NCI-H524 (cell line): Measurements from ENCODE around the gene CELSR2.

Experiments
- DNase-seq, 2 experiments: peaks; one replicate each; lab custom pipeline; 2025; lab: John Stamatoyannopoulos, UW

The CELSR2 gene

DNA sequence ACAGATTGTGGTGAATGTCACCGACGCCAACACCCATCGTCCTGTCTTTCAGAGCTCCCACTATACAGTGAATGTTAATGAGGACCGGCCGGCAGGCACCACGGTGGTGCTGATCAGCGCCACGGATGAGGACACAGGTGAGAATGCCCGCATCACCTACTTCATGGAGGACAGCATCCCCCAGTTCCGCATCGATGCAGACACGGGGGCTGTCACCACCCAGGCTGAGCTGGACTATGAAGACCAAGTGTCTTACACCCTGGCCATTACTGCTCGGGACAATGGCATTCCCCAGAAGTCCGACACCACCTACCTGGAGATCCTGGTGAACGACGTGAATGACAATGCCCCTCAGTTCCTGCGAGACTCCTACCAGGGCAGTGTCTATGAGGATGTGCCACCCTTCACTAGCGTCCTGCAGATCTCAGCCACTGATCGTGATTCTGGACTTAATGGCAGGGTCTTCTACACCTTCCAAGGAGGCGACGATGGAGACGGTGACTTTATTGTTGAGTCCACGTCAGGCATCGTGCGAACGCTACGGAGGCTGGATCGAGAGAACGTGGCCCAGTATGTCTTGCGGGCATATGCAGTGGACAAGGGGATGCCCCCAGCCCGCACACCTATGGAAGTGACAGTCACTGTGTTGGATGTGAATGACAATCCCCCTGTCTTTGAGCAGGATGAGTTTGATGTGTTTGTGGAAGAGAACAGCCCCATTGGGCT is 3.0 kb downstream of the CELSR2 start:
- no peak for DNase-seq

- DNase-seq: peak in 1 of 2 experiments; percentile 23
Observed at GRCh38 chr1:109252893-109253802, 3.8 kb downstream of the CELSR2 start.

DNA sequence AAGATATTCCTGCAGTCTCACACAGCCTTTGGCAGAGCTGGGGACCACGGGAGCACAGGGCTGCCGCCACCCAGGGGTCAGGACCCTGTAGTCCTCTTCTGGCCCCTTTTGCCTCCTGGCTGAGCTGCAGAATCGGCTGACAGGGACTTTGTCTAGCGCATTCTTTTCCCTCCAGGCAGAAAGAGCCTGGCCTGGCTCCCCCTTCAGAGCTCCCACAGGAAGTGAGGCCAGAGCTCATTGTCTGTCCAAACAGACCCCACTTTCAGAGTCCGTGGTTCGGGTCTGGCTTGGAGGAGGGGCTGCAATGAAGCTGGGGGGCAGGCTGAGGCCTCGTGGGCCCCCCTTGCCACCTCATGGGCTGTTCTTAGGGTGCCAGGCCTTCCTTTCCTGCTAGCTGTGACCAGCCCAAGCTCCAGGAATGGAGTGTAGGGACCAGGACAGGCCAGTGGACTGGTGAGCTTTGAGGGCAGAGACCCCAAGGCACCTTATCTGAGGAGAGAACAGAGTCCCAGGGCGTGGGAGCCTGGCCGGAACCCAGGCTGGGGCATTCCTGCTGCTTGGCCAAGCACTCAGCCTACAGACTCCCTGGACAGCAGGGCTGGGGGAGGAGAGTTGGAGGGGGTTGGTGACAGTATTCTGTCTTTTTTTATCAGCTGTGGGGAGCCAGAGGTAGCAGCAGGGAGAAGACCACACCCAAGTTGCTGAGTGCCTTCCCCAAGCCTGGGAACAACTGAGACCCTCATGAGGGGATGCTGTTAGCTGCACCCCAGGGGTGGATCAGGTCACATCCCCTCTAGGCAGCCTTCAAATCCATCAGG is 4.7 kb downstream of the CELSR2 start:
- peak in 1 of 2 experiments; percentile 42 for DNase-seq

DNA sequence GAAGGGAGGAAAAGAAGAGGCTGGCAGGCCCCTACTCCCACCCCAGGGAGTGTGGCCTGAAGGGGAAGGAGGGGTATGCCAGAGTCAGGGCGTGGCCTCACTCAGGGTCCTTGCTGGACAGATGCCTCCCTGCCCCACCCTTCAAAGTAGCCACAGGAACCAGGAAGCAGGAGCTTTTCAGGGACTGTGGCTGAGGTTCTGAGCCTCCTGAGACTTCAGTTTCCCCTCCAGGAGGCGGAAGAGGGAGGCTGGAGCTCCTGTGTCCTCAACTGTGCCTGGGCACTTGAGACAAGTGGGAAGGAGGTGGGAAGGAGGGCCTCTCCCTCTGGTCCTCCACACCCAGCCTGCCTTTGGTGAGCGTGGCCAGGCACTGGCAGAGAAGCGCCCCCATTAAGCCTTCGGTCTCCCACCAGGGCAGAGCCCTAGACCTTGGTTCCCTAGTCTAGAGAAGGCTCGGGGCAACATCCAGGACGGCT is 5.3 kb downstream of the CELSR2 start:
- peak; percentile 36 to 59 for DNase-seq

GRCh38 chr1:109255097-109255651 is 5.8 kb downstream of the CELSR2 start:
- DNase-seq: peak; percentile 75 to 87

- peak; percentile 82 to 89 for DNase-seq
Observed at GRCh38 chr1:109255678-109256077, 6.3 kb downstream of the CELSR2 start.

GRCh38 chr1:109256085-109256484 is 6.7 kb downstream of the CELSR2 start:
- DNase-seq: peak in 1 of 2 experiments; percentile 62

DNA sequence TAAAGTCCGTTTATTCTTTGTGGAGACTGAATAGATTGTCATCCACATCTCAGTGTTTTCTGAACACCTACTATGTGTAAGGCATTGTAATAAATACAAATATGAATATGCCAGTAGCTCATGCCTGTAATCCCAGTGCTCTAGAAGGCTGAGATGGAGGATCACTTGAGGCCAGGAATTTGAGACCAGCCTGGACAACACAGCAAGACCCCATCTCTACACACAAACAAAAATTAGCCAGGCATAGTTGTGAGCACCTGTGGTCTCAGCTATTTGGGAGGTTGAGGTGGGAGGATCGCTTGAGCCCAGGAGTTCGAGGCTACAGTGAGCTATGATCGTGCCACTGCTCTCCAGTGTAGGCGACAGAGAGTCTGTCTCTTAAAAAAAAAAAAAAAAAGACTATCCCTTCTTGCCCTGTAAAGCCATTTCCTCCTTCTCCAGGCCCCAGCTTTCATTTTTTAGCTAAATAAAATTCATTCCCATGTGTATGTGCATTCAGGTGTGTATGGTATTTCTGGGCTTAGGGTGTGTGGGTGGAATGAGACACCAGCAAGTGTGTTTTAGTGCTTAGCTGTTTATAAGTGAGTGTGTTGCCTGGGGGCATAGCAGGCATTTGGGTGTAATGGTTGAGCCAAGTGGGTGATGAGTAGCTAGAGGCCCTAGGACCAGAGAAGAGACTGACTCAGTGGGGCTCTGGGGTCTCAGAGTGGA is 7.8 kb downstream of the CELSR2 start:
- no peak for DNase-seq

GRCh38 chr1:109257682-109258421 is 8.5 kb downstream of the CELSR2 start:
- no peak for DNase-seq

DNA sequence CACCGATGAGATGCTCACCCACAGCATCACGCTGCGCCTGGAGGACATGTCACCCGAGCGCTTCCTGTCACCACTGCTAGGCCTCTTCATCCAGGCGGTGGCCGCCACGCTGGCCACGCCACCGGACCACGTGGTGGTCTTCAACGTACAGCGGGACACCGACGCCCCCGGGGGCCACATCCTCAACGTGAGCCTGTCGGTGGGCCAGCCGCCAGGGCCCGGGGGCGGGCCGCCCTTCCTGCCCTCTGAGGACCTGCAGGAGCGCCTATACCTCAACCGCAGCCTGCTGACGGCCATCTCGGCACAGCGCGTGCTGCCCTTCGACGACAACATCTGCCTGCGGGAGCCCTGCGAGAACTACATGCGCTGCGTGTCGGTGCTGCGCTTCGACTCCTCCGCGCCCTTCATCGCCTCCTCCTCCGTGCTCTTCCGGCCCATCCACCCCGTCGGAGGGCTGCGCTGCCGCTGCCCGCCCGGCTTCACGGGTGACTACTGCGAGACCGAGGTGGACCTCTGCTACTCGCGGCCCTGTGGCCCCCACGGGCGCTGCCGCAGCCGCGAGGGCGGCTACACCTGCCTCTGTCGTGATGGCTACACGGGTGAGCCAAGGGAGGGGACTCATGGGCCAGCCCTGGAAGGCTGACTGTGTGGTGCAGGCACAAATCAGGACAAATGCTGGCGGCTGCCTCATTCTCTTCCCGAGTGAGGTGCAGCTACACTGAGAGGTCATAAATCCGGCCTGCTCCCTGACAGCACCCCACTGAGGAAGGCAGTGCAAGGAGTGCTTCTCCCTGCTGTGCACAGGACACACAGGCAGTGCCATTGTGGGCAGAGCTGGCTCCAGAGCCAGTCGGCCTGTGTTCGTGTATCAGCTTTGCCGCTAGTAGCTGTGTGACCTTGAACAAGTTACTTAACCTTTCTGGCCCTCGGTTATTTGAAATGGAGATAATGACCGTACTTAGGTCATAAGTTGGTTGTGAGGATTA is 9.4 kb downstream of the CELSR2 start:
- no peak for DNase-seq

GRCh38 chr1:109259674-109260557 is 10.6 kb downstream of the CELSR2 start:
- DNase-seq: peak in 1 of 2 experiments; percentile 8

DNA sequence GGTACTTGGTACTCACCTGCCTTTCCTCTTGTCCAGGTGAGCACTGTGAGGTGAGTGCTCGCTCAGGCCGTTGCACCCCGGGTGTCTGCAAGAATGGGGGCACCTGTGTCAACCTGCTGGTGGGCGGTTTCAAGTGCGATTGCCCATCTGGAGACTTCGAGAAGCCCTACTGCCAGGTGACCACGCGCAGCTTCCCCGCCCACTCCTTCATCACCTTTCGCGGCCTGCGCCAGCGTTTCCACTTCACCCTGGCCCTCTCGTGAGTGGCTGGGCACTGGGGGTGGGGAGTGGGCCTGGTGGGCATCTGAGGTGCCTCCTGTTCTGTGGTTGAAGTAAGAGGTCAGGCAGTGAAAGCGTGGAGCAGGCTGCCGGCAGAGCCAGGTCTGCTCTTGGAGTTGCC is 11.7 kb downstream of the CELSR2 start:
- DNase-seq: no peak

DNA sequence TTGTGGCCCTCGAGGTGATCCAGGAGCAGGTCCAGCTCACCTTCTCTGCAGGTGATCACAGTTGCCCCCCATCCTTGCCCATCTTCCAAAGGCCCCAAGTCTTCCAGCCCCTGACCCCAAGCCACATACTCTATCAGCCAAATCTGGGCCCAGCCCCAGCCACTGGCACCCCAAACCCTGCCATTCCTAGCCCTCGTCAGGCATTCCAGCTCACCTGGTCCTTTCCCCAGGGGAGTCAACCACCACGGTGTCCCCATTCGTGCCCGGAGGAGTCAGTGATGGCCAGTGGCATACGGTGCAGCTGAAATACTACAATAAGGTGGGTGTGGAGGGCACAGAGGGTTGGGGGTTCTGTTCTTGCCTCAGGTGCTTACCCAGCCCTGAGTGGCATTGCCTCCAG is 12.2 kb downstream of the CELSR2 start:
- no peak for DNase-seq

- DNase-seq: no peak
Observed at GRCh38 chr1:109262231-109263055, 13.1 kb downstream of the CELSR2 start.

- no peak for DNase-seq
Observed at GRCh38 chr1:109263234-109263596, 13.9 kb downstream of the CELSR2 start.

- DNase-seq: peak; percentile 20 to 40
Observed at GRCh38 chr1:109263597-109264378, 14.4 kb downstream of the CELSR2 start.
